HepG2 (cell line): Measurements from ENCODE around the gene EMILIN1. TPM values are rescaled to one million over a fixed set of nuclear protein-coding genes. Genes with fewer than 3 reads are reported as not detected.

ENCODE experiments used
- ATF6 ChIP-seq: sonication (generic); formaldehyde crosslinking; conservative IDR thresholded peaks from 2 replicates; pipeline ENCODE4 v1.4.0; 2020; ENCODE audit warnings: missing genetic modification reagents
- CHCHD3 ChIP-seq: sonication (generic); formaldehyde crosslinking; IDR thresholded peaks from 2 replicates; pipeline ENCODE4 v1.8.0; 2022; ENCODE audit warnings: mild to moderate bottlenecking, missing genetic modification reagents, moderate library complexity
- DZIP1 ChIP-seq: sonication (generic); formaldehyde crosslinking; IDR thresholded peaks from 2 replicates; pipeline ENCODE4 v1.5.0; 2020; ENCODE audit warnings: mild to moderate bottlenecking, missing genetic modification reagents
- FUBP1 ChIP-seq: sonication (generic); formaldehyde crosslinking; IDR thresholded peaks from 2 replicates; pipeline ENCODE4 v1.5.1; 2020; ENCODE audit warnings: missing genetic modification reagents, mild to moderate bottlenecking, borderline replicate concordance
- GZF1 ChIP-seq: sonication (generic); formaldehyde crosslinking; IDR thresholded peaks from 2 replicates; pipeline ENCODE4 v1.5.1; 2020; ENCODE audit warnings: mild to moderate bottlenecking, missing genetic modification reagents
- KLF16 ChIP-seq, 2 experiments: sonication (generic) in 1 of 2; formaldehyde crosslinking in 1 of 2; IDR thresholded peaks; 2 replicates each; pipeline versions ENCODE4 v1.6.1 to v1.8.0; 2016 to 2023; ENCODE audit warnings: missing genetic modification reagents in 2 of 2, missing compliant biosample characterization in 1 of 2
- ONECUT2 ChIP-seq: sonication (generic); formaldehyde crosslinking; IDR thresholded peaks from 2 replicates; pipeline ENCODE4 v1.4.0; 2020; ENCODE audit warnings: missing genetic modification reagents
- RARA ChIP-seq: IDR thresholded peaks from 2 replicates; pipeline ENCODE4 v1.6.1; 2016; ENCODE audit warnings: missing genetic modification reagents, missing compliant biosample characterization
- RNF2 ChIP-seq: fragments of 450-650 bp; conservative IDR thresholded peaks from 2 replicates; pipeline ENCODE4 v1.6.1; 2016; ENCODE audit warnings: low read depth
- ZBTB38 ChIP-seq: sonication (generic); formaldehyde crosslinking; IDR thresholded peaks from 2 replicates; pipeline ENCODE4 v1.5.1; 2020; ENCODE audit warnings: mild to moderate bottlenecking, missing genetic modification reagents
- ZBTB7A ChIP-seq: sonication (generic); formaldehyde crosslinking; IDR thresholded peaks from 2 replicates; pipeline ENCODE4 v1.8.0; 2022; ENCODE audit warnings: mild to moderate bottlenecking, missing genetic modification reagents
- ZNF546 ChIP-seq: sonication (generic); formaldehyde crosslinking; conservative IDR thresholded peaks from 2 replicates; pipeline ENCODE4 v1.8.1; 2023; ENCODE audit warnings: mild to moderate bottlenecking, missing genetic modification reagents
- ZNF572 ChIP-seq: sonication (generic); formaldehyde crosslinking; IDR thresholded peaks from 2 replicates; pipeline ENCODE4 v1.5.1; 2020; ENCODE audit warnings: mild to moderate bottlenecking, missing genetic modification reagents
- ZNF574 ChIP-seq: sonication (generic); formaldehyde crosslinking; IDR thresholded peaks from 2 replicates; pipeline ENCODE4 v1.4.0; 2020; ENCODE audit warnings: missing genetic modification reagents
- ZNF639 ChIP-seq: conservative IDR thresholded peaks from 2 replicates; pipeline ENCODE4 v1.6.1; 2018; ENCODE audit warnings: missing genetic modification reagents
- ZNF761 ChIP-seq: sonication (generic); formaldehyde crosslinking; conservative IDR thresholded peaks from 2 replicates; pipeline ENCODE4 v1.4.0; 2020; ENCODE audit warnings: mild to moderate bottlenecking, missing genetic modification reagents
- ZNF878 ChIP-seq: sonication (generic); formaldehyde crosslinking; IDR thresholded peaks from 2 replicates; pipeline ENCODE4 v1.8.1; 2023; ENCODE audit warnings: mild to moderate bottlenecking, missing genetic modification reagents, moderate library complexity
- polyA plus RNA-seq, 8 experiments: library from polyadenylated mRNA; depleted of rRNA in 3 of 8; stranded (reverse) in 7 of 8; unstranded in 1 of 8; fragments of >200 nt; fragmentation: Illumina TruSeq in 4 of 8; extraction: Trizol in 4 of 8; gene quantifications; 2 replicates each; pipeline versions ENCODE4 v1.2.1 to v1.2.3, GENCODE V29; 2011 to 2016; ENCODE audit warnings: low read depth in 4 of 8, missing spikeins in 1 of 8, mixed read lengths in 1 of 8; ENCODE audit not compliant: insufficient read depth in 1 of 8
- total RNA-seq, 5 experiments: library from RNA; depleted of rRNA; stranded (reverse); fragments of >200 nt; fragmentation: Illumina TruSeq; extraction: Trizol; gene quantifications; 2 replicates each; pipeline ENCODE4 v1.2.3, GENCODE V29; 2016; ENCODE audit warnings: low read depth in 1 of 5

The EMILIN1 gene
- total and polyA plus RNA-seq, 2 of the 13 experiments (the other 11 are each of a cell fraction or from before 2014, with no cell fraction given) = 8.1 to 9.7 TPM

GRCh38 chr2:27086090-27086723, 7.8 kb downstream of the EMILIN1 start (continued):
- TF ChIP-seq ZNF574 (peak; percentile 96), ZBTB38 (CRISPR knock-in tag) (peak; percentile 89), ATF6 (CRISPR knock-in tag) (peak; percentile 92), ZBTB7A (CRISPR knock-in tag) (peak; percentile 21; the same call in 1 of the 2 replicates), RNF2 (0 out of 2 replicates have a peak, but pooled peaks have one; percentile 59), ONECUT2 (CRISPR knock-in tag) (no peak), RARA (peak; percentile 61), CHCHD3 (CRISPR knock-in tag) (peak; percentile 22; the same call in 1 of the 2 replicates), ZNF546 (CRISPR knock-in tag) (peak; percentile 22; the same call in 1 of the 2 replicates), DZIP1 (peak; percentile 59), ZNF878 (CRISPR knock-in tag) (no peak), FUBP1 (CRISPR knock-in tag) (0 out of 2 replicates have a peak, but pooled peaks have one; percentile 24), KLF16 (CRISPR knock-in tag; IDR thresholded peaks at IDR 0.05) (peak in 1 of 2 experiments; percentile 96; a peak in 2 of 4 replicates), ZNF761 (0 out of 2 replicates have a peak, but pooled peaks have one; percentile 54), GZF1 (CRISPR knock-in tag) (peak; percentile 73; the same call in 1 of the 2 replicates), ZNF572 (0 out of 2 replicates have a peak, but pooled peaks have one; percentile 48), ZNF639 (peak; percentile 73; the same call in 1 of the 2 replicates)
